ENCODE measurements around the gene PRDM2.

The PRDM2 gene

DNA sequence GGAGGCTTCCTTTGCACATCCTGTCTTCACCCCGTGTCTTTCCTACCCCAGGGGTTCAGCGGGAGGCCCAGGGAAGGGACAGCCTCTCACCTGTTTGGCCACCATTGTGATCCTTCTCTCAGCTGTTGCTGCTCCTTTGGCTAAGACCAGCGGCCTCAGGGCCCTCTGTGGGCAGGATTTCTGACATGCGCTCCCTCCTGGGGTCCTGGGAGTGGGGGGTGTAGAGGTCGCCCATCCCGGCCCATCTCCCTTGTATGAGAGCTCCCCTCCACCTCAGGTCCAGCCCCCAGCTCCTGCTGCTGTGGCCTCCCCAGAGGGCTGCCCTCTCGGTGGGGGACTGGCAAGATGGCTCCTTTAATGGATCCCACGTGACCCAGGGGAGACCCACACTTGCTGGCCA lies 120.5 kb downstream of the PRDM2 start:
- TF ChIP-seq, protein P1, sequence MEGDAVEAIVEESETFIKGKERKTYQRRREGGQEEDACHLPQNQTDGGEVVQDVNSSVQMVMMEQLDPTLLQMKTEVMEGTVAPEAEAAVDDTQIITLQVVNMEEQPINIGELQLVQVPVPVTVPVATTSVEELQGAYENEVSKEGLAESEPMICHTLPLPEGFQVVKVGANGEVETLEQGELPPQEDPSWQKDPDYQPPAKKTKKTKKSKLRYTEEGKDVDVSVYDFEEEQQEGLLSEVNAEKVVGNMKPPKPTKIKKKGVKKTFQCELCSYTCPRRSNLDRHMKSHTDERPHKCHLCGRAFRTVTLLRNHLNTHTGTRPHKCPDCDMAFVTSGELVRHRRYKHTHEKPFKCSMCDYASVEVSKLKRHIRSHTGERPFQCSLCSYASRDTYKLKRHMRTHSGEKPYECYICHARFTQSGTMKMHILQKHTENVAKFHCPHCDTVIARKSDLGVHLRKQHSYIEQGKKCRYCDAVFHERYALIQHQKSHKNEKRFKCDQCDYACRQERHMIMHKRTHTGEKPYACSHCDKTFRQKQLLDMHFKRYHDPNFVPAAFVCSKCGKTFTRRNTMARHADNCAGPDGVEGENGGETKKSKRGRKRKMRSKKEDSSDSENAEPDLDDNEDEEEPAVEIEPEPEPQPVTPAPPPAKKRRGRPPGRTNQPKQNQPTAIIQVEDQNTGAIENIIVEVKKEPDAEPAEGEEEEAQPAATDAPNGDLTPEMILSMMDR (IDR thresholded peaks at IDR 0.05; ENCODE audit: low read depth, low read length), result no peak
- H3K4me3 ChIP-seq (ENCODE audit: low read depth, low read length), result no peak overlapping the region

DNA sequence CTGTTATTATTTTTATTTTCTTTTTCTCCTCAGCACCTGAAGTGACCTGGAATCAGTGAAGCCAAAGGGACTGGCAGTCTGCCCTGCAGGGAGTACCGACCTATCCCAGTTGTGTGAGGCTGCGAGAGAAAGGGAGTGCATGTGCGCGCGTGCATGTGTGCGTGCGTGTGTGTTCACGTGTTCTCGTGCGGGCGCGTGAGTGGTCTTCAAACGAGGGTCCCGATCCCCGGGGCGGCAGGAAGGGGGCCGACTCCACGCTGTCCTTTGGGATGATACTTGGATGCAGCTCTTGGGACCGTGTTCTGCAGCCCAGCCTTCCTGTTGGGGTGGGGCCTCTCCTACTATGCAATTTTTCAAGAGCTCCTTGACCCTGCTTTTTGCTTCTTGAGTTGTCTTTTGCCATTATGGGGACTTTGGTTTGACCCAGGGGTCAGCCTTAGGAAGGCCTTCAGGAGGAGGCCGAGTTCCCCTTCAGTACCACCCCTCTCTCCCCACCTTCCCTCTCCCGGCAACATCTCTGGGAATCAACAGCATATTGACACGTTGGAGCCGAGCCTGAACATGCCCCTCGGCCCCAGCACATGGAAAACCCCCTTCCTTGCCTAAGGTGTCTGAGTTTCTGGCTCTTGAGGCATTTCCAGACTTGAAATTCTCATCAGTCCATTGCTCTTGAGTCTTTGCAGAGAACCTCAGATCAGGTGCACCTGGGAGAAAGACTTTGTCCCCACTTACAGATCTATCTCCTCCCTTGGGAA lies 123.3 kb downstream of the PRDM2 start:
- TF ChIP-seq, protein P1 (IDR thresholded peaks at IDR 0.05; ENCODE audit: low read depth, low read length), result no peak
- no peak overlapping the region for H3K4me3 ChIP-seq (ENCODE audit: low read depth, low read length)

DNA sequence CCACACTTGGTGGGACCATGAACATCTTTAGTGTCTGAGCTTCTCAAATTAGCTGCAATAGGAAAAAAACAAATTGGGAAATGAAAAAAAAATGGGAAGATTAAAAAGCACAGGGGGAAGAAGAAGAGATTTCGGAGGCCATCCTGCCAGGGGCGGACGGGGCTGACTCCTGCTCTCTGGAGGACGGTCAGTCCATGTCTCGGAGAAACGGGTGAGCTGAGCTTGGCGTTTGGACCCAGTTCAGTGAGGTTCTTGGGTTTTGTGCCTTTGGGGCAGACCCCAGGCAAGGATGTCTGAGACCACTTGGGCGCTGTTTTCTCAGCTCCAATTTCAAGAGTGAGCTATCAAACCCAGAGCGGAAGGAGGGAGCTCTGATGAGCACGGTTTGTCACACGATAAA lies 123.9 kb downstream of the PRDM2 start:
- H3K4me3 ChIP-seq (ENCODE audit: low read depth, low read length), result no peak overlapping the region
- TF ChIP-seq, protein P1 (IDR thresholded peaks at IDR 0.05; ENCODE audit: low read depth, low read length), result no peak

DNA sequence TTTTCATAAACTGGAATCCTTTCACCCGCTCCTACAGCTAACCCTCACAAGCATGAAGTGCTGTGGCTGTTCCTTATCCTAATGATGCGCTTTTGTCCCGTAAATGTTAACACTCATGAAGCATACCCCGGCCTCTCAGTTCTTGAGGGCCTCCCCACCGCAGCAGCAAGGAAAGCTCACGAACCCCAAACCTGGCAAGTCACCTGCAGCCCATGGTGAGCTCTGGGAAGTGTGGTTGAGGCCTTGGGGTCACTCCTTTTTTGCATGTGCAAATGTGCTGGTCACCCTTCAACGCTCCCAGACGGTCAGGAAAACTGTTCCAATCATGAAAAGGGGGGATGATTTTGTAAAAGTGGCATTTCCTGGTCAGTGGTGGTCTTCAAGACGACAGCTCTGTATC lies 124.6 kb downstream of the PRDM2 start:
- TF ChIP-seq, protein P1 (IDR thresholded peaks at IDR 0.05; ENCODE audit: low read depth, low read length), result no peak

DNA sequence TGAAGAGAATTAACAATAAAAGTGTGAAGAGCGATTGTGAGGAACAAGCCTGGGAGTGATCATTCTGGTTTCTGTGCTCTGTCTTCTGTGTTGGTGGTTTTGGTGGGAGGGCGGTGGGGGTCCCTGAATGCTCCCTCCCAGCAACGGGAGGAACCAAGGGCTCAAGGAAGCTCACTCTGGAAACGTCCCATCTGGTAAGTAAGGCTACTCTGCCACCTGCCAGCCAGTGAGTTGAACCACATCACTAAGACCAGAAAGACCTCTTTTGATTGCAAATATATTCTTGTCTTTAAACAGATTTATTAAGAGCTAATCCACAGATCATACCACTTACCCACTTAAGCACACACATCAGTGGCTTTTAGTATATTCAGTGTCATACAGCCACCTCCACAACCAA lies 125.0 kb downstream of the PRDM2 start:
- TF ChIP-seq, protein P1 (IDR thresholded peaks at IDR 0.05; ENCODE audit: low read depth, low read length), result no peak
- no peak overlapping the region for H3K4me3 ChIP-seq (ENCODE audit: low read depth, low read length)

More for the DNA sequence above, 124.6 kb downstream of the PRDM2 start:
- no peak overlapping the region for H3K4me3 ChIP-seq (ENCODE audit: low read depth, low read length)

DNA sequence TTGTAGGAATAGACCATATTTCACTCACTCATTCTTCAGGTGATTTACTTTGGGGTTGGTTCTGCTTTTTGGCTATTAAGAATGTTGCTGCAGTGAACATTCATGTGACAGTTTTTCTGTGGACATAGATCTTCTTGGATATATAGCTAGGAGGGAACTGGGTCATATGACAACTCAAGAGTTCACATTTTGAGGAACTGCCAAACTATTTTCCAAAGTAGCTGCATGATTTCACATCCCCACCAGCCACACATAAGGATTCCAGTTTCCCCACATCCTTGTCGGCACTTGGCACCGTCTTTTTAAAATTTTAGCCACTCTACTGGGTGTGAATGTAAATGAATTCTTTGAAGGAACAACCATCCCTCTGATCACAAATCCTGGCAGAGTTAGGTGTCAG lies 126.0 kb downstream of the PRDM2 start:
- H3K4me3 ChIP-seq (ENCODE audit: low read depth, low read length), result no peak overlapping the region
- TF ChIP-seq, protein P1 (IDR thresholded peaks at IDR 0.05; ENCODE audit: low read depth, low read length), result no peak

DNA sequence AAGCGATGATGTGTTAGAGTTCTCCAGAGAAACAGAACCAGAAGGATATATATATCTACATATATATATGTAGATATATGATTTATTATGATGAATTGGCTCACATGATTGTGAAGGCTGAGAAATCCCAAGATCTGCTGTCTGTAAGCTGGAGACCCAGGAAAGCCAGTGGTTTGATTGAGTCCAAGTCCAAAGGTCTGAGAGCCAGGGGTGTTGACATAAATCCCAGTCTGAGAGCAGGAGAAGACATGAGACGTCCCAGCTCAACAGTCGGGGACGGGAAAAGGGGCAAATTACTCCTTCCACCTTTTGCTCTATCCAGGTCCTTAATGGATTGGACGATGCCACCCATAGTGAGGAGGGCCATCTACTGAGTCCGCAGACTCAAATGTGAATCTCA lies 126.6 kb downstream of the PRDM2 start:
- H3K4me3 ChIP-seq (ENCODE audit: low read depth, low read length), result no peak overlapping the region
- TF ChIP-seq, protein P1 (IDR thresholded peaks at IDR 0.05; ENCODE audit: low read depth, low read length), result no peak

All from WI38 (cell line).